H9 (cell line): ENCODE measurements around the gene PREP. TPM values are rescaled to one million over a fixed set of nuclear protein-coding genes. Genes with fewer than 3 reads are reported as not detected.
A peak's percentile ranks its signal among the peaks of the same experiment; 100 is the strongest.

Source experiments
- DNase-seq: peaks from one replicate; pipeline ENCODE4 v3.0.0-alpha.2; 2017
- H2AFZ ChIP-seq: one replicate; pipeline ENCODE4 v1.6.1; 2013; ENCODE audit warnings: mild to moderate bottlenecking, low read length, control low read depth, moderate library complexity
- H2AK5ac ChIP-seq: 2 replicates; pipeline ENCODE4 v1.6.1; 2013; ENCODE audit warnings: low read length, control low read depth, mixed read lengths; ENCODE audit not compliant: insufficient read length
- H2BK120ac ChIP-seq: one replicate; pipeline ENCODE4 v1.6.1; 2013; ENCODE audit warnings: low read depth, mild to moderate bottlenecking, low read length, control low read depth, inconsistent platforms; ENCODE audit not compliant: poor library complexity, severe bottlenecking
- H2BK12ac ChIP-seq: 2 replicates; pipeline ENCODE4 v1.6.1; 2013; ENCODE audit warnings: low read length, control low read depth, mixed read lengths, low read depth; ENCODE audit not compliant: insufficient read length
- H2BK15ac ChIP-seq: 2 replicates; pipeline ENCODE4 v1.6.1; 2013; ENCODE audit warnings: low read depth, low read length, control low read depth
- H2BK20ac ChIP-seq: one replicate; pipeline ENCODE4 v1.6.1; 2013; ENCODE audit warnings: low read depth, mild to moderate bottlenecking, low read length, control low read depth, inconsistent platforms; ENCODE audit not compliant: poor library complexity, severe bottlenecking
- H2BK5ac ChIP-seq: 2 replicates; pipeline ENCODE4 v1.6.1; 2013; ENCODE audit warnings: low read length, control low read depth, mixed read lengths; ENCODE audit not compliant: insufficient read length
- H3K14ac ChIP-seq: 2 replicates; pipeline ENCODE4 v1.6.1; 2013; ENCODE audit warnings: low read length, control low read depth; ENCODE audit not compliant: insufficient read depth
- H3K18ac ChIP-seq: 2 replicates; pipeline ENCODE4 v1.6.1; 2013; ENCODE audit warnings: low read depth, mild to moderate bottlenecking, mixed read lengths, low read length, control low read depth; ENCODE audit not compliant: insufficient read length
- H3K23ac ChIP-seq: 2 replicates; pipeline ENCODE4 v1.6.1; 2013; ENCODE audit warnings: low read length, control low read depth, mixed read lengths, low read depth; ENCODE audit not compliant: insufficient read length
- H3K23me2 ChIP-seq: 2 replicates; pipeline ENCODE4 v1.6.1; 2013; ENCODE audit warnings: low read depth, mild to moderate bottlenecking, mixed read lengths, low read length, control low read depth; ENCODE audit not compliant: insufficient read length, poor library complexity, severe bottlenecking
- H3K27ac ChIP-seq: 2 replicates; pipeline ENCODE4 v1.5.1; 2013; ENCODE audit warnings: low read length, control low read depth, mixed read lengths, low read depth; ENCODE audit not compliant: insufficient read length
- H3K27me3 ChIP-seq: 2 replicates; pipeline ENCODE4 v1.6.1; 2013; ENCODE audit warnings: low read length, control low read depth, inconsistent platforms; ENCODE audit not compliant: insufficient read depth
- H3K4ac ChIP-seq: 2 replicates; pipeline ENCODE4 v1.6.1; 2013; ENCODE audit warnings: low read depth, mild to moderate bottlenecking, control low read depth, inconsistent platforms, low read length, moderate library complexity
- H3K4me1 ChIP-seq: 2 replicates; pipeline ENCODE4 v1.6.1; 2013; ENCODE audit warnings: low read length, control low read depth, inconsistent platforms; ENCODE audit not compliant: insufficient read depth
- H3K4me2 ChIP-seq: 2 replicates; pipeline ENCODE4 v1.6.1; 2013; ENCODE audit warnings: low read length, control low read depth, mixed read lengths; ENCODE audit not compliant: insufficient read length, insufficient read depth
- H3K56ac ChIP-seq: 2 replicates; pipeline ENCODE4 v1.6.1; 2013; ENCODE audit warnings: low read depth, mild to moderate bottlenecking, mixed read lengths, low read length, control low read depth; ENCODE audit not compliant: insufficient read length
- H3K79me1 ChIP-seq: 2 replicates; pipeline ENCODE4 v1.6.1; 2013; ENCODE audit warnings: low read depth, mild to moderate bottlenecking, moderate library complexity, low read length, control low read depth, inconsistent platforms; ENCODE audit not compliant: insufficient read depth, poor library complexity, severe bottlenecking
- H3K79me2 ChIP-seq: 2 replicates; pipeline ENCODE4 v1.6.1; 2013; ENCODE audit warnings: low read length, control low read depth, inconsistent platforms; ENCODE audit not compliant: insufficient read depth
- H3K9ac ChIP-seq: 2 replicates; pipeline ENCODE4 v1.6.1; 2013; ENCODE audit warnings: low read length, control low read depth, mixed read lengths; ENCODE audit not compliant: insufficient read length; ENCODE audit errors: extremely low read depth
- H3K9me3 ChIP-seq: one replicate; pipeline ENCODE4 v1.6.1; 2013; ENCODE audit warnings: low read depth, low read length, inconsistent platforms; ENCODE audit not compliant: control insufficient read depth
- H3T11ph ChIP-seq: one replicate; pipeline ENCODE4 v1.6.1; 2013; ENCODE audit warnings: mild to moderate bottlenecking, low read length, control low read depth, inconsistent platforms
- H4K20me1 ChIP-seq: one replicate; pipeline ENCODE4 v1.6.1; 2013; ENCODE audit not compliant: control insufficient read depth, insufficient read length, insufficient read depth
- H4K5ac ChIP-seq: 2 replicates; pipeline ENCODE4 v1.6.1; 2013; ENCODE audit warnings: low read depth, mild to moderate bottlenecking, mixed read lengths, low read length, control low read depth; ENCODE audit not compliant: insufficient read length
- H4K8ac ChIP-seq: replicated peaks from 2 replicates; pipeline ENCODE4 v1.6.1; 2013; ENCODE audit warnings: low read length, control low read depth, mixed read lengths, low read depth; ENCODE audit not compliant: insufficient read length
- H4K91ac ChIP-seq: 2 replicates; pipeline ENCODE4 v1.6.1; 2013; ENCODE audit warnings: low read depth, mild to moderate bottlenecking, moderate library complexity, mixed read lengths, low read length, control low read depth; ENCODE audit not compliant: insufficient read length
- H3K27ac Mint-ChIP-seq, 3 experiments: 2 replicates in 2 of 3; 3 replicates in 1 of 3; pipeline ENCODE4 v1.8.0; 2020 to 2021; ENCODE audit warnings: mixed read lengths in 3 of 3, mild to moderate bottlenecking in 1 of 3, moderate library complexity in 1 of 3
- H3K27me3 Mint-ChIP-seq: 2 replicates; pipeline ENCODE4 v1.8.0; 2021; ENCODE audit warnings: low read depth, mild to moderate bottlenecking, moderate library complexity, mixed read lengths
- H3K36me3 Mint-ChIP-seq, 3 experiments: 2 replicates in 2 of 3; 3 replicates in 1 of 3; pipeline ENCODE4 v1.8.0; 2020 to 2021; ENCODE audit warnings: low read depth in 3 of 3, mixed read lengths in 3 of 3; ENCODE audit not compliant: insufficient read depth in 1 of 3
- H3K4me1 Mint-ChIP-seq, 2 experiments: 2 replicates each; pipeline ENCODE4 v1.8.0; 2020; ENCODE audit warnings: mixed read lengths in 2 of 2
- H3K4me3 Mint-ChIP-seq, 2 experiments: 2 replicates in 1 of 2; 3 replicates in 1 of 2; pipeline ENCODE4 v1.8.0; 2020 to 2021; ENCODE audit warnings: mild to moderate bottlenecking in 2 of 2, mixed read lengths in 2 of 2, moderate library complexity in 1 of 2
- H3K9me3 Mint-ChIP-seq, 2 experiments: 2 replicates in 1 of 2; 3 replicates in 1 of 2; pipeline ENCODE4 v1.8.0; 2020; ENCODE audit warnings: mild to moderate bottlenecking in 2 of 2, mixed read lengths in 2 of 2, moderate library complexity in 1 of 2
- CTCF ChIP-seq: fragments of 200-600 bp; sonication (generic); conservative IDR thresholded peaks from 3 replicates; pipeline ENCODE4 v1.8.0; 2021; ENCODE audit warnings: antibody characterized with exemption, mild to moderate bottlenecking
- WGBS: extraction: QIAGEN DNeasy Blood & Tissue Kit; methylation state at CpG from one replicate; pipeline ENCODE4 v1.1.7; 2013; ENCODE audit warnings: missing lambda C conversion rate, low lambda C conversion rate, mixed read lengths; ENCODE audit not compliant: insufficient read length; ENCODE audit errors: extremely low coverage; 5-methylcytosine and 5-hydroxymethylcytosine counted together
- long read RNA-seq: library from polyadenylated mRNA; unstranded; transcript quantifications from one replicate; pipeline ENCODE4 v2.0.0, GENCODE V29; 2020
- total RNA-seq: library from RNA; stranded (reverse); gene quantifications from 2 replicates; pipeline ENCODE4 v1.2.1, GENCODE V29; 2021

PREP gene
- total RNA-seq = 52.4 and 54.0 TPM in 2 replicates
- long read RNA-seq, transcript PREP-201 (15 exons, 2,905 nt) = major isoform, 316 of 467 reads
- long read RNA-seq, partial matches to known transcripts = 104 of 467 reads
- long read RNA-seq, other reads (novel, unspliced or antisense) = 47 of 467 reads

- H3K23ac ChIP-seq = no peak within 1 kb of the TSS
- Mint-ChIP-seq H3K27ac (peak within 1 kb of the TSS; percentile 57 to 95 (median 94); a peak in 6 of 7 replicates), H3K27me3 (peaks cover 5% of the 10 kb centered on the region; the same call in 1 of the 2 replicates), H3K36me3 (peaks cover 0 to 2% (median under 1%) of the 10 kb centered on the region in 3 experiments; a peak in 4 of 7 replicates), H3K9me3 (peaks cover under 1% of the 10 kb centered on the region in 2 experiments; a peak in 2 of 5 replicates), H3K4me1 (peaks cover 48 to 50% of the 10 kb centered on the region in 2 experiments), H3K4me3 (peak within 1 kb of the TSS; percentile 94 to 98)
- peak within 1 kb of the TSS; percentile 62 for H3K9ac ChIP-seq
- peak; percentile 80 for DNase-seq
- H2BK15ac ChIP-seq = no peak within 1 kb of the TSS
- H4K91ac ChIP-seq = no peak within 1 kb of the TSS
- no peak within 1 kb of the TSS for H2AK5ac ChIP-seq
- no peaks in the 10 kb centered on the region for H4K20me1 ChIP-seq
- H4K5ac ChIP-seq = no peak within 1 kb of the TSS
- no peaks in the 10 kb centered on the region for H3K27me3 ChIP-seq
- H3K79me2 ChIP-seq = peaks cover 14% of the 10 kb centered on the region; the same call in 1 of the 2 replicates
- no peak within 1 kb of the TSS for H3T11ph ChIP-seq
- no peak within 1 kb of the TSS for H2BK120ac ChIP-seq
- H3K9me3 ChIP-seq = no peaks in the 10 kb centered on the region
- H3K79me1 ChIP-seq = no peaks in the 10 kb centered on the region
- H4K8ac ChIP-seq = no peak within 1 kb of the TSS
- no peak within 1 kb of the TSS for H3K4ac ChIP-seq
- no peak within 1 kb of the TSS for H2BK12ac ChIP-seq
- H3K23me2 ChIP-seq = peaks cover 5% of the 10 kb centered on the region
- peak within 1 kb of the TSS; percentile 79 for H3K18ac ChIP-seq
- H3K27ac ChIP-seq = no peak within 1 kb of the TSS
- no peak within 1 kb of the TSS for H3K56ac ChIP-seq
- WGBS = no CpG with 5 or more reads among the region's 84 CpGs
- H3K4me1 ChIP-seq = peaks cover 4% of the 10 kb centered on the region; the same call in 1 of the 2 replicates
- peak within 1 kb of the TSS; percentile 76 for H3K14ac ChIP-seq
- no peak within 1 kb of the TSS for H2AFZ ChIP-seq
- no peak within 1 kb of the TSS for H2BK20ac ChIP-seq
- no peak within 1 kb of the TSS for H2BK5ac ChIP-seq
- H3K4me2 ChIP-seq = peak within 1 kb of the TSS; percentile 90
- no peak; the same call in none of the 3 replicates for TF ChIP-seq CTCF
Observed at GRCh38 chr6:105402939-105403935, at the start of gene PREP. PREP (minus strand) TSS chr6:105403082; CDS start chr6:105402891, 191 bp downstream.
